ENCODE measurements around the gene B4GALNT2.

Gene B4GALNT2

GRCh38 chr17:49223168-49223516, 90.6 kb downstream of the B4GALNT2 start:
- WGBS (ENCODE audit: extremely low coverage, insufficient coverage, insufficient read length): no CpG with 5 or more reads among the region's 9 CpGs
- no peak for DNase-seq
- Histone ChIP-seq H3K14ac (ENCODE audit: low read length) (no peak overlapping the region), H3K36me3 (ENCODE audit: control insufficient read depth in 1 of 2, insufficient read depth in 2 of 2, low read length in 2 of 2) (no peaks in the 10 kb centered on the region), H4K8ac (ENCODE audit: low read depth, low read length) (no peak overlapping the region), H3K4me2 (ENCODE audit: low read length) (no peak overlapping the region), H3K18ac (ENCODE audit: low read length) (no peak overlapping the region), H2BK120ac (ENCODE audit: insufficient read depth, low read length, poor library complexity) (no peak overlapping the region), H3K79me2 (ENCODE audit: control insufficient read depth, insufficient read depth, low read length, poor library complexity) (no peaks in the 10 kb centered on the region), H3K27ac (ENCODE audit: low read depth, low read length) (no peak overlapping the region), H3K4me1 (ENCODE audit: control insufficient read depth in 1 of 2, insufficient read depth in 2 of 2, low read length in 2 of 2) (peaks cover 10 to 13% of the 10 kb centered on the region in 2 experiments), H3K9ac (ENCODE audit: low read length) (no peak overlapping the region), H3K27me3 (ENCODE audit: insufficient read depth, low read length) (peaks cover 34% of the 10 kb centered on the region), H2BK5ac (ENCODE audit: low read depth, low read length, poor library complexity) (no peak overlapping the region), H3K4ac (ENCODE audit: low read depth, low read length) (no peak overlapping the region), H3K4me3 (ENCODE audit: low read depth, low read length) (no peak overlapping the region), H3K79me1 (ENCODE audit: low read length) (no peaks in the 10 kb centered on the region), H4K12ac (ENCODE audit: low read depth, low read length) (no peak overlapping the region), H2BK12ac (ENCODE audit: low read length) (no peak overlapping the region), H3K23ac (ENCODE audit: low read length) (no peak overlapping the region), H2AK5ac (ENCODE audit: low read length) (no peak overlapping the region), H4K91ac (ENCODE audit: low read depth, low read length) (no peak overlapping the region), H3K9me3 (ENCODE audit: insufficient read depth, low read depth, low read length) (peaks cover 11% of the 10 kb centered on the region), H2AFZ (ENCODE audit: insufficient read depth, low read length, poor library complexity) (no peak overlapping the region)

- H3K4me2 ChIP-seq (ENCODE audit: low read length): peak overlapping the region; percentile 61
- no peak overlapping the region for H2BK5ac ChIP-seq (ENCODE audit: low read depth, low read length, poor library complexity)
- no CpG with 5 or more reads among the region's 31 CpGs for WGBS (ENCODE audit: extremely low coverage, insufficient coverage, insufficient read length)
- H3K4ac ChIP-seq (ENCODE audit: low read depth, low read length): no peak overlapping the region
- H3K18ac ChIP-seq (ENCODE audit: low read length): no peak overlapping the region
- H3K36me3 ChIP-seq (ENCODE audit: control insufficient read depth in 1 of 2, insufficient read depth in 2 of 2, low read length in 2 of 2): no peaks in the 10 kb centered on the region
- H2AFZ ChIP-seq (ENCODE audit: insufficient read depth, low read length, poor library complexity): no peak overlapping the region
- no peak overlapping the region for H3K27ac ChIP-seq (ENCODE audit: low read depth, low read length)
- no peak overlapping the region for H3K4me3 ChIP-seq (ENCODE audit: low read depth, low read length)
- H4K8ac ChIP-seq (ENCODE audit: low read depth, low read length): no peak overlapping the region
- H3K79me1 ChIP-seq (ENCODE audit: low read length): no peaks in the 10 kb centered on the region
- H3K27me3 ChIP-seq (ENCODE audit: insufficient read depth, low read length): peaks cover 34% of the 10 kb centered on the region
- H2BK12ac ChIP-seq (ENCODE audit: low read length): no peak overlapping the region
- H4K91ac ChIP-seq (ENCODE audit: low read depth, low read length): no peak overlapping the region
- no peak overlapping the region for H3K14ac ChIP-seq (ENCODE audit: low read length)
- H3K23ac ChIP-seq (ENCODE audit: low read length): no peak overlapping the region
- H3K9me3 ChIP-seq (ENCODE audit: insufficient read depth, low read depth, low read length): peaks cover 11% of the 10 kb centered on the region
- no peak overlapping the region for H3K9ac ChIP-seq (ENCODE audit: low read length)
- H2AK5ac ChIP-seq (ENCODE audit: low read length): no peak overlapping the region
- H3K4me1 ChIP-seq (ENCODE audit: control insufficient read depth in 1 of 2, insufficient read depth in 2 of 2, low read length in 2 of 2): peaks cover 10 to 13% of the 10 kb centered on the region in 2 experiments
- no peak overlapping the region for H2BK120ac ChIP-seq (ENCODE audit: insufficient read depth, low read length, poor library complexity)
- no peaks in the 10 kb centered on the region for H3K79me2 ChIP-seq (ENCODE audit: control insufficient read depth, insufficient read depth, low read length, poor library complexity)
- DNase-seq: peak in 1 of 2 donors; percentile 40
- H4K12ac ChIP-seq (ENCODE audit: low read depth, low read length): no peak overlapping the region
These were observed 91.1 kb downstream of the B4GALNT2 start for GRCh38 chr17:49223517-49224197.

GRCh38 chr17:49224198-49224996, 91.8 kb downstream of the B4GALNT2 start:
- no peak overlapping the region for H2AK5ac ChIP-seq (ENCODE audit: low read length)
- no CpG with 5 or more reads among the region's 95 CpGs for WGBS (ENCODE audit: extremely low coverage, insufficient coverage, insufficient read length)
- peak overlapping the region; percentile 23 for H3K4me3 ChIP-seq (ENCODE audit: low read depth, low read length)
- DNase-seq: no peak
- no peak overlapping the region for H3K4ac ChIP-seq (ENCODE audit: low read depth, low read length)
- H3K79me2 ChIP-seq (ENCODE audit: control insufficient read depth, insufficient read depth, low read length, poor library complexity): no peaks in the 10 kb centered on the region
- peaks cover 13% of the 10 kb centered on the region in 2 experiments for H3K4me1 ChIP-seq (ENCODE audit: control insufficient read depth in 1 of 2, insufficient read depth in 2 of 2, low read length in 2 of 2)
- H3K27me3 ChIP-seq (ENCODE audit: insufficient read depth, low read length): peaks cover 37% of the 10 kb centered on the region
- no peak overlapping the region for H2BK5ac ChIP-seq (ENCODE audit: low read depth, low read length, poor library complexity)
- H4K8ac ChIP-seq (ENCODE audit: low read depth, low read length): no peak overlapping the region
- H3K9me3 ChIP-seq (ENCODE audit: insufficient read depth, low read depth, low read length): peaks cover 11% of the 10 kb centered on the region
- no peak overlapping the region for H4K12ac ChIP-seq (ENCODE audit: low read depth, low read length)
- no peak overlapping the region for H2BK12ac ChIP-seq (ENCODE audit: low read length)
- no peaks in the 10 kb centered on the region for H3K79me1 ChIP-seq (ENCODE audit: low read length)
- H2BK120ac ChIP-seq (ENCODE audit: insufficient read depth, low read length, poor library complexity): no peak overlapping the region
- H3K9ac ChIP-seq (ENCODE audit: low read length): no peak overlapping the region
- H3K14ac ChIP-seq (ENCODE audit: low read length): no peak overlapping the region
- no peak overlapping the region for H3K27ac ChIP-seq (ENCODE audit: low read depth, low read length)
- no peaks in the 10 kb centered on the region for H3K36me3 ChIP-seq (ENCODE audit: control insufficient read depth in 1 of 2, insufficient read depth in 2 of 2, low read length in 2 of 2)
- no peak overlapping the region for H4K91ac ChIP-seq (ENCODE audit: low read depth, low read length)
- no peak overlapping the region for H3K18ac ChIP-seq (ENCODE audit: low read length)
- peak overlapping the region; percentile 44 for H2AFZ ChIP-seq (ENCODE audit: insufficient read depth, low read length, poor library complexity)
- no peak overlapping the region for H3K23ac ChIP-seq (ENCODE audit: low read length)
- H3K4me2 ChIP-seq (ENCODE audit: low read length): peak overlapping the region; percentile 61

DNA sequence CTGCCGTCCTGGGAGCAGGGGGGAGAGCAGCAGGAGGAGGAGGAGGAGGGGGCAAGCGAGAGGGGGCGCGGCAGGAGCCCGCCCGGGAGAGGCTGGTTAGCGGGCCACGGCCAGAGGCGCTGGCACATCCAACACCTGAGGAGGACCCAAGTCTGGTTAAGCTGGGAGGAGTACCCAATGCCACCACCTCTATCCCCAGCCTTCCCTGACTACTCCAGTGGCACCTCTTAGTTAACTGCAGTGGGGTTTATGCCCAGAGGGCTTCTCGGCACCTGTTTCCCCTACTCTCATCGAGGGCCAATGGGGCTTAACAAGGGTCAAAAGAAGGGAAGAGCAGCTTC, 92.4 kb downstream of the B4GALNT2 start:
- no peak overlapping the region for H3K9ac ChIP-seq (ENCODE audit: low read length)
- no peak overlapping the region for H3K14ac ChIP-seq (ENCODE audit: low read length)
- DNase-seq: no peak
- H3K79me2 ChIP-seq (ENCODE audit: control insufficient read depth, insufficient read depth, low read length, poor library complexity): no peaks in the 10 kb centered on the region
- no peak overlapping the region for H3K4me3 ChIP-seq (ENCODE audit: low read depth, low read length)
- no peak overlapping the region for H3K4ac ChIP-seq (ENCODE audit: low read depth, low read length)
- no peak overlapping the region for H2BK5ac ChIP-seq (ENCODE audit: low read depth, low read length, poor library complexity)
- no peak overlapping the region for H4K91ac ChIP-seq (ENCODE audit: low read depth, low read length)
- H3K18ac ChIP-seq (ENCODE audit: low read length): no peak overlapping the region
- no peak overlapping the region for H4K8ac ChIP-seq (ENCODE audit: low read depth, low read length)
- no peak overlapping the region for H2BK12ac ChIP-seq (ENCODE audit: low read length)
- peak overlapping the region; percentile 61 for H3K4me2 ChIP-seq (ENCODE audit: low read length)
- no peak overlapping the region for H2AFZ ChIP-seq (ENCODE audit: insufficient read depth, low read length, poor library complexity)
- no peak overlapping the region for H3K27ac ChIP-seq (ENCODE audit: low read depth, low read length)
- no peak overlapping the region for H2BK120ac ChIP-seq (ENCODE audit: insufficient read depth, low read length, poor library complexity)
- no peak overlapping the region for H3K23ac ChIP-seq (ENCODE audit: low read length)
- no peak overlapping the region for H2AK5ac ChIP-seq (ENCODE audit: low read length)
- H3K4me1 ChIP-seq (ENCODE audit: control insufficient read depth in 1 of 2, insufficient read depth in 2 of 2, low read length in 2 of 2): peaks cover 13 to 14% of the 10 kb centered on the region in 2 experiments
- H4K12ac ChIP-seq (ENCODE audit: low read depth, low read length): no peak overlapping the region
- H3K9me3 ChIP-seq (ENCODE audit: insufficient read depth, low read depth, low read length): peaks cover 11% of the 10 kb centered on the region
- WGBS (ENCODE audit: extremely low coverage, insufficient coverage, insufficient read length): no CpG with 5 or more reads among the region's 11 CpGs
- no peaks in the 10 kb centered on the region for H3K36me3 ChIP-seq (ENCODE audit: control insufficient read depth in 1 of 2, insufficient read depth in 2 of 2, low read length in 2 of 2)
- no peaks in the 10 kb centered on the region for H3K79me1 ChIP-seq (ENCODE audit: low read length)
- H3K27me3 ChIP-seq (ENCODE audit: insufficient read depth, low read length): peaks cover 42% of the 10 kb centered on the region
